Measurements from ENCODE around the gene CPSF2.

DNA sequence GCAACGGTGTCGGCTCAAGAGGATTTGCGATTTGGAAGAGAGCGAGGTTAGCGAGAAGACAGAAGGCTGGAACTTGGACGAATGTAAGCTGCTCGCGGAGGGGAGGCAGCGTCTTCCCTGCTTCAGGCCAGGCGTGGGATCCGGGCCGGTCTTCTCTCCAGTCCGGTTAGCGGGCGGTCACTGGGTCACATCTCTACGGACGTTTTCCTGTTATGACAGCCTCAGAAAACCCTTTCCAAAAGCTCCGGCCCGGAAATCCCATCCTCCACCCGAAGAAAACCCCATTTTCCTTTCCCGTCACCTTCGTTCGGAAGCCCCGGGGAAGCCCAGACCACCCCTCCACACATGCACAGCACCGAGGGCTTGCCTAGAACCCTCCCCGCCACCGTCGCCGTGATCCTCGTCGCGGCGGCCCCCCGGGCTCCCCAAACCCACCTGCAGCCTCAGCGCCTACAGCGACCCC is 531 bp upstream of the CPSF2 start:
- TF ChIP-seq, protein P1, sequence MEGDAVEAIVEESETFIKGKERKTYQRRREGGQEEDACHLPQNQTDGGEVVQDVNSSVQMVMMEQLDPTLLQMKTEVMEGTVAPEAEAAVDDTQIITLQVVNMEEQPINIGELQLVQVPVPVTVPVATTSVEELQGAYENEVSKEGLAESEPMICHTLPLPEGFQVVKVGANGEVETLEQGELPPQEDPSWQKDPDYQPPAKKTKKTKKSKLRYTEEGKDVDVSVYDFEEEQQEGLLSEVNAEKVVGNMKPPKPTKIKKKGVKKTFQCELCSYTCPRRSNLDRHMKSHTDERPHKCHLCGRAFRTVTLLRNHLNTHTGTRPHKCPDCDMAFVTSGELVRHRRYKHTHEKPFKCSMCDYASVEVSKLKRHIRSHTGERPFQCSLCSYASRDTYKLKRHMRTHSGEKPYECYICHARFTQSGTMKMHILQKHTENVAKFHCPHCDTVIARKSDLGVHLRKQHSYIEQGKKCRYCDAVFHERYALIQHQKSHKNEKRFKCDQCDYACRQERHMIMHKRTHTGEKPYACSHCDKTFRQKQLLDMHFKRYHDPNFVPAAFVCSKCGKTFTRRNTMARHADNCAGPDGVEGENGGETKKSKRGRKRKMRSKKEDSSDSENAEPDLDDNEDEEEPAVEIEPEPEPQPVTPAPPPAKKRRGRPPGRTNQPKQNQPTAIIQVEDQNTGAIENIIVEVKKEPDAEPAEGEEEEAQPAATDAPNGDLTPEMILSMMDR (IDR thresholded peaks at IDR 0.05; ENCODE audit: low read depth, low read length, poor library complexity, severe bottlenecking): no peak
- no peak for TF ChIP-seq EZH2phosphoT487 (IDR thresholded peaks at IDR 0.05; ENCODE audit: borderline replicate concordance, low read length)
